Keratinocyte (primary cell): ENCODE results near the gene ZC3H13. TPM values are rescaled to one million over a fixed set of nuclear protein-coding genes. Genes with fewer than 3 reads are reported as not detected.

Experiments used
- DNase-seq: peaks from one replicate; pipeline ENCODE4 v3.0.0-alpha.2; 2011; ENCODE audit warnings: low read depth, missing footprints, low spot score
- FAIRE-seq: peaks from 2 replicates; lab custom pipeline; 2011; peaks lifted over from hg19 to GRCh38; lab: Jason Lieb, UNC
- H2AFZ ChIP-seq: 2 replicates; pipeline ENCODE4 v1.6.0; 2012; ENCODE audit warnings: low read length, control low read depth, inconsistent platforms; ENCODE audit not compliant: control insufficient read depth
- H3K27ac ChIP-seq: 2 replicates; pipeline ENCODE4 v1.5.1; 2011; ENCODE audit warnings: low read length; ENCODE audit not compliant: control insufficient read depth, insufficient read depth
- H3K27me3 ChIP-seq: 3 replicates; pipeline ENCODE4 v1.6.0; 2011; ENCODE audit warnings: low read length; ENCODE audit not compliant: control insufficient read depth, insufficient read depth; ENCODE audit errors: extremely low read depth
- H3K36me3 ChIP-seq, 2 experiments: 2 replicates in 1 of 2; 3 replicates in 1 of 2; pipeline ENCODE4 v1.5.1; 2011; ENCODE audit warnings: low read length in 2 of 2, mild to moderate bottlenecking in 1 of 2; ENCODE audit not compliant: control insufficient read depth in 2 of 2, insufficient read depth in 2 of 2; ENCODE audit errors: extremely low read depth in 1 of 2
- H3K4me1 ChIP-seq: 3 replicates; pipeline ENCODE4 v1.5.1; 2011; ENCODE audit warnings: low read length; ENCODE audit not compliant: control insufficient read depth, insufficient read depth; ENCODE audit errors: extremely low read depth
- H3K4me2 ChIP-seq: 3 replicates; pipeline ENCODE4 v1.6.0; 2011; ENCODE audit warnings: low read depth, low read length; ENCODE audit not compliant: control insufficient read depth, insufficient read depth; ENCODE audit errors: extremely low read depth
- H3K4me3 ChIP-seq, 3 experiments: fragments of 200-600 bp in 1 of 3; sonication (generic) in 1 of 3; 2 replicates in 2 of 3; 3 replicates in 1 of 3; pipeline ENCODE4 v1.5.1; 2011 to 2016; ENCODE audit warnings: low read length in 3 of 3, mild to moderate bottlenecking in 3 of 3, control low read depth in 2 of 3, inconsistent platforms in 1 of 3, low read depth in 1 of 3, mixed read lengths in 1 of 3, mixed run types in 1 of 3, moderate library complexity in 1 of 3; ENCODE audit not compliant: control insufficient read depth in 2 of 3, insufficient read depth in 2 of 3; ENCODE audit errors: extremely low read depth in 1 of 3
- H3K79me2 ChIP-seq: 2 replicates; pipeline ENCODE4 v1.6.0; 2012; ENCODE audit warnings: low read length; ENCODE audit not compliant: control insufficient read depth, insufficient read depth
- H3K9ac ChIP-seq: 3 replicates; pipeline ENCODE4 v1.6.0; 2011; ENCODE audit warnings: low read length; ENCODE audit not compliant: control insufficient read depth, insufficient read depth; ENCODE audit errors: extremely low read depth
- H3K9me1 ChIP-seq: 3 replicates; pipeline ENCODE4 v1.6.0; 2011; ENCODE audit warnings: low read length; ENCODE audit not compliant: control insufficient read depth, insufficient read depth; ENCODE audit errors: extremely low read depth
- H3K9me3 ChIP-seq: 2 replicates; pipeline ENCODE4 v1.5.1; 2012; ENCODE audit warnings: low read depth, low read length; ENCODE audit not compliant: control insufficient read depth
- H4K20me1 ChIP-seq: 3 replicates; pipeline ENCODE4 v1.6.0; 2011; ENCODE audit warnings: low read length; ENCODE audit not compliant: control insufficient read depth, insufficient read depth; ENCODE audit errors: extremely low read depth
- CTCF ChIP-seq, 3 experiments: IDR thresholded peaks in 1 of 3; conservative IDR thresholded peaks in 1 of 3; optimal IDR thresholded peaks in 1 of 3; 2 replicates in 2 of 3; 3 replicates in 1 of 3; pipeline versions ENCODE3 to v1.5.1; 2011; ENCODE audit warnings: low read length in 3 of 3, mild to moderate bottlenecking in 3 of 3, moderate library complexity in 2 of 3, control low read depth in 1 of 3, inconsistent platforms in 1 of 3; ENCODE audit not compliant: insufficient read depth in 2 of 3; ENCODE audit errors: extremely low read depth in 1 of 3
- EZH2 ChIP-seq: IDR thresholded peaks from one replicate; pipeline ENCODE4 v1.6.1; 2012; ENCODE audit warnings: inconsistent platforms, mild to moderate bottlenecking, low read length, moderate library complexity
- dilution Hi-C: fragments of 300-500 bp; cut with MboI; formaldehyde crosslinking; loops from one replicate; pipeline ENCODE4 v1.7.0; 2020; ENCODE audit warnings: low sequenced_read_pairs; ENCODE audit not compliant: extremely low pct_ligation_motif_present
- polyA plus RNA-seq, 5 experiments: library from polyadenylated mRNA; depleted of rRNA in 3 of 5; stranded (reverse) in 3 of 5; stranded (forward) in 1 of 5; unstranded in 1 of 5; fragments of >200 nt; gene quantifications; 1 replicate in 1 of 5; 2 replicates in 3 of 5; 3 replicates in 1 of 5; pipeline versions ENCODE4 v1.2.1 to v1.2.3, GENCODE V29; 2011 to 2012; ENCODE audit warnings: missing spikeins in 2 of 5, low read depth in 1 of 5, low replicate concordance in 1 of 5

ZC3H13 gene
- polyA plus RNA-seq, 1 donor (not counting 4 experiments of a cell fraction or from before 2014, with no cell fraction given), result 10.6 TPM

- Histone ChIP-seq H3K4me2 (no peak overlapping the region), H3K27ac (no peak overlapping the region), H3K9ac (no peak overlapping the region), H3K36me3 (no peaks in the 10 kb centered on the region), H3K4me3 (no peak overlapping the region), H2AFZ (no peak overlapping the region), H3K9me3 (no peaks in the 10 kb centered on the region), H3K9me1 (no peaks in the 10 kb centered on the region), H3K79me2 (no peaks in the 10 kb centered on the region), H3K27me3 (no peaks in the 10 kb centered on the region), H3K4me1 (no peaks in the 10 kb centered on the region), H4K20me1 (no peaks in the 10 kb centered on the region)
- dilution Hi-C loops, result no loop called here
- no peak for FAIRE-seq
- TF ChIP-seq EZH2 (no peak), CTCF (optimal IDR thresholded peaks at IDR 0.05 in 1 of 3, IDR thresholded peaks at IDR 0.05 in 1 of 3, conservative IDR thresholded peaks at IDR 0.05 in 1 of 3; ENCODE audit: extremely low read depth in 1 of 3, insufficient read depth in 2 of 3, low read length in 3 of 3) (no peak)
- DNase-seq, result no peak
Measured at GRCh38 chr13:45915686-45916439, 136.7 kb downstream of the ZC3H13 start.

- DNase-seq (no peak), FAIRE-seq (no peak)
- no peaks in the 10 kb centered on the region for H3K27me3 ChIP-seq
- no peak for TF ChIP-seq EZH2
- no peak for TF ChIP-seq CTCF (optimal IDR thresholded peaks at IDR 0.05 in 1 of 3, IDR thresholded peaks at IDR 0.05 in 1 of 3, conservative IDR thresholded peaks at IDR 0.05 in 1 of 3; ENCODE audit: extremely low read depth in 1 of 3, insufficient read depth in 2 of 3, low read length in 3 of 3)
- no peaks in the 10 kb centered on the region for H4K20me1 ChIP-seq
- no peak overlapping the region for H3K4me3 ChIP-seq
- H3K27ac ChIP-seq, result no peak overlapping the region
- no peak overlapping the region for H3K4me2 ChIP-seq
- H3K36me3 ChIP-seq, result no peaks in the 10 kb centered on the region
- no peaks in the 10 kb centered on the region for H3K79me2 ChIP-seq
- no peak overlapping the region for H3K9ac ChIP-seq
- no peak overlapping the region for H2AFZ ChIP-seq
- no peaks in the 10 kb centered on the region for H3K4me1 ChIP-seq
- H3K9me3 ChIP-seq, result no peaks in the 10 kb centered on the region
- no peaks in the 10 kb centered on the region for H3K9me1 ChIP-seq
- dilution Hi-C loops, result no loop called here
Measured at GRCh38 chr13:45909673-45910072, 142.9 kb downstream of the ZC3H13 start.
